A549 (cell line): ENCODE results near the gene TMEM269.

Source experiments
- EHF ChIP-seq: fragments of 250-450 bp; sonication (Bioruptor Pico); IDR thresholded peaks from 2 replicates; pipeline ENCODE4 v1.5.0; 2020; ENCODE audit warnings: mild to moderate bottlenecking
- KDM5A ChIP-seq: fragments of 200-600 bp; sonication (generic); IDR thresholded peaks from 2 replicates; pipeline ENCODE4 v1.6.1; 2016; ENCODE audit warnings: antibody characterized with exemption, mild to moderate bottlenecking

GRCh38 chr1:42845866-42846256 is 61.1 kb downstream of the TMEM269 start:
- TF ChIP-seq EHF (CRISPR knock-in tag) (no peak), KDM5A (no peak)
